Measurements from ENCODE around the gene RUNX2. TPM values are rescaled to one million over a fixed set of nuclear protein-coding genes. Genes with fewer than 3 reads are reported as not detected.

RUNX2 gene
- total RNA-seq, 6 experiments from 2014 or later, result 7.4 to 12.7 (median 10.8) TPM

DNA sequence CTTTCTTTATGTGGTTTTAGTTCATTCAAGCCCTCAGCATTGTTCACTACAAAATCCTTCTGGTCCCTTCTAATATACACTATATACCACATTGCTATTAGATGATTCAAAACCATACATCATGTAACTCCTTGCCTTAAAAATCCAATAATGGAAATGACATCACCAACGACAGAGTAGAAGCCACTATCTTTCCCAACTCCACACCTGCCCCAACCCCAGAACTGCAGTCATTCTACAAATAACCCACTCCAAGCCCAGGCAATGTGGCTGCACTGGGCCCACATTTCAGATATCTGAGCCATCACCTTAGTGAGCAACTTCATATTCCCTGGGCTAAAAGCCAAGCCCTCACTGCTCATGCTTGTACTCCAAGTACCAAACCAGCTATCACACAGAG is 22.6 kb upstream of the RUNX2 start:
- H3K27ac Mint-ChIP-seq, result no peak overlapping the region
- DNase-seq, result no peak
- H3K27me3 Mint-ChIP-seq (ENCODE audit: insufficient read depth), result no peaks in the 10 kb centered on the region
- H3K4me3 Mint-ChIP-seq, result no peak overlapping the region
- TF ChIP-seq, protein P1, sequence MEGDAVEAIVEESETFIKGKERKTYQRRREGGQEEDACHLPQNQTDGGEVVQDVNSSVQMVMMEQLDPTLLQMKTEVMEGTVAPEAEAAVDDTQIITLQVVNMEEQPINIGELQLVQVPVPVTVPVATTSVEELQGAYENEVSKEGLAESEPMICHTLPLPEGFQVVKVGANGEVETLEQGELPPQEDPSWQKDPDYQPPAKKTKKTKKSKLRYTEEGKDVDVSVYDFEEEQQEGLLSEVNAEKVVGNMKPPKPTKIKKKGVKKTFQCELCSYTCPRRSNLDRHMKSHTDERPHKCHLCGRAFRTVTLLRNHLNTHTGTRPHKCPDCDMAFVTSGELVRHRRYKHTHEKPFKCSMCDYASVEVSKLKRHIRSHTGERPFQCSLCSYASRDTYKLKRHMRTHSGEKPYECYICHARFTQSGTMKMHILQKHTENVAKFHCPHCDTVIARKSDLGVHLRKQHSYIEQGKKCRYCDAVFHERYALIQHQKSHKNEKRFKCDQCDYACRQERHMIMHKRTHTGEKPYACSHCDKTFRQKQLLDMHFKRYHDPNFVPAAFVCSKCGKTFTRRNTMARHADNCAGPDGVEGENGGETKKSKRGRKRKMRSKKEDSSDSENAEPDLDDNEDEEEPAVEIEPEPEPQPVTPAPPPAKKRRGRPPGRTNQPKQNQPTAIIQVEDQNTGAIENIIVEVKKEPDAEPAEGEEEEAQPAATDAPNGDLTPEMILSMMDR (IDR thresholded peaks at IDR 0.05), result no peak
- H3K9me3 Mint-ChIP-seq, result peaks cover 3% of the 10 kb centered on the region; the same call in 1 of the 2 replicates
- peaks cover 15% of the 10 kb centered on the region for H3K36me3 Mint-ChIP-seq (ENCODE audit: low read depth)
- H3K4me1 Mint-ChIP-seq (ENCODE audit: low read depth), result peaks cover 8% of the 10 kb centered on the region; the same call in 1 of the 2 replicates

DNA sequence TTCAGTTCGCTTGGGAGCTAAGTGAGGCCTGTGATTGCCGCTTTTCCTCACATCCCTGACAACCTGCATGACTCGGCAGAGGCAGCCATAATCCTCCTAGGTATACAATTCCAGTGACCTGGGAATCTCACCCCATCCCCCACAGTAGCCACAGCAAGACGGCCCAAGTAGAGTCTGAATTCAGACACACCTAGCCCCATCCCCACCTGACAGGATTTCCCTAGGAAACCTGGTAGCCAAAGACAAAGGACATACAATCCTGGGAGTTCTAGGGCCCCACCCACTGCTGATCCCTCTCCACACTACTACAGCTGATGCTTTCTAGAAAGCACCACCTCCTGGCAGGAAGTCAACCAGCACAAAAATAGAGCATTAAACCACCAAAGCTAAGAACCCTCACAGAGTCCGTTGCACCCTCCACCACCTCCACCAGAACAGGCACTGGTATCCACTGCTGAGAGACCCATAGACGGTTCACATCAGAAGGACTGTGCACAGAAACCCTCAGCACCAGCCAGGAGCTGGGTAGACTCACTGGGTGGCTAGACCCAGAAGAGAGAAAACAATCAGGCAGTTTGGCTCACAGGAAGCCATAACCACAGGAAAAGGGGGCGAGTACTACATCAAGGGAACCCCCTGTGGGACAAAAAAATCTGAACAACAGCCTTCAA is 17.9 kb upstream of the RUNX2 start:
- DNase-seq, result no peak
- Mint-ChIP-seq H3K27ac (no peak overlapping the region), H3K9me3 (peaks cover 3% of the 10 kb centered on the region; the same call in 1 of the 2 replicates), H3K4me3 (no peak overlapping the region), H3K27me3 (ENCODE audit: insufficient read depth) (no peaks in the 10 kb centered on the region), H3K4me1 (ENCODE audit: low read depth) (peaks cover 6% of the 10 kb centered on the region; the same call in 1 of the 2 replicates), H3K36me3 (ENCODE audit: low read depth) (peaks cover 15% of the 10 kb centered on the region)
- TF ChIP-seq, protein P1 (IDR thresholded peaks at IDR 0.05), result no peak

DNA sequence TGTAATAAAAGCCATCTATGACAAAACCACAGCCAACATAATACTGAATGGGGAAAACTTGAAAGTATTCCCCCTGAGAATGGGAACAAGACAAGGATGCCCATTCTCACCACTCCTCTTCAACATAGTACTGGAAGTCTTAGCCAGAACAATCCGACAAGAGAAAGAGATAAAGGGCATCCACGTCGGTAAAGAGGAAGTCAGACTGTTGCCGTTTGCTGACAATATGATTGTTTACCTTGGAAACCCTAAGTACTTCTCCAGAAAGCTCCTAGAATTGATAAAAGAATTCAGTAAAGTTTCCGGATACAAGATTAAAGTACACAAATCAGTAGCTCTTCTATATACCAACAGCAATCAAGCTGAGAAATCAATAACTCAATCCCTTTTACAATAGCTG is 14.0 kb upstream of the RUNX2 start:
- Mint-ChIP-seq H3K4me1 (ENCODE audit: low read depth) (no peaks in the 10 kb centered on the region), H3K4me3 (no peak overlapping the region), H3K36me3 (ENCODE audit: low read depth) (peaks cover 6% of the 10 kb centered on the region; the same call in 1 of the 2 replicates), H3K9me3 (no peaks in the 10 kb centered on the region), H3K27me3 (ENCODE audit: insufficient read depth) (no peaks in the 10 kb centered on the region), H3K27ac (no peak overlapping the region)
- DNase-seq, result no peak
- TF ChIP-seq, protein P1 (IDR thresholded peaks at IDR 0.05), result no peak

DNA sequence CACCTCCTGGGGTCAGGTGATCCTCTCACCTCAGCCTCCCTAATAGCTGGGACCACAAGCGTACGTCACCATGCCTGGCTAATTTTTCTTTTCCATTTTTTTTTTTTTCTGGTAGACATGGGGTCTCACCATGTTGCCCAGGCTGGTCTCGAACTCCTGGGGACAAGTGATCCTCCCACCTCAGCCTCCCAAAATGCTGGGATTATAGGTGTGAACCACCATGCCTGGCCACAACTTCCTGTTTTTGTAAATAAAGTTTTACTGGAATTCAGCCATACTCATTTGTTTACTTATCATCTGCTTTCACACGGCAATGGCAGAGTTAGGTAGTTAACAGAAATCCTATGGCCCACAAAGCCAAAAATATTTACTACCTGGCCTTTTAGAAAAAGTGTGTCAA is 7.8 kb upstream of the RUNX2 start:
- H3K4me3 Mint-ChIP-seq, result no peak overlapping the region
- no peaks in the 10 kb centered on the region for H3K4me1 Mint-ChIP-seq (ENCODE audit: low read depth)
- H3K27me3 Mint-ChIP-seq (ENCODE audit: insufficient read depth), result no peaks in the 10 kb centered on the region
- peaks cover 6% of the 10 kb centered on the region; the same call in 1 of the 2 replicates for H3K36me3 Mint-ChIP-seq (ENCODE audit: low read depth)
- no peak for DNase-seq
- no peak overlapping the region for H3K27ac Mint-ChIP-seq
- no peaks in the 10 kb centered on the region for H3K9me3 Mint-ChIP-seq
- TF ChIP-seq, protein P1 (IDR thresholded peaks at IDR 0.05), result no peak

DNA sequence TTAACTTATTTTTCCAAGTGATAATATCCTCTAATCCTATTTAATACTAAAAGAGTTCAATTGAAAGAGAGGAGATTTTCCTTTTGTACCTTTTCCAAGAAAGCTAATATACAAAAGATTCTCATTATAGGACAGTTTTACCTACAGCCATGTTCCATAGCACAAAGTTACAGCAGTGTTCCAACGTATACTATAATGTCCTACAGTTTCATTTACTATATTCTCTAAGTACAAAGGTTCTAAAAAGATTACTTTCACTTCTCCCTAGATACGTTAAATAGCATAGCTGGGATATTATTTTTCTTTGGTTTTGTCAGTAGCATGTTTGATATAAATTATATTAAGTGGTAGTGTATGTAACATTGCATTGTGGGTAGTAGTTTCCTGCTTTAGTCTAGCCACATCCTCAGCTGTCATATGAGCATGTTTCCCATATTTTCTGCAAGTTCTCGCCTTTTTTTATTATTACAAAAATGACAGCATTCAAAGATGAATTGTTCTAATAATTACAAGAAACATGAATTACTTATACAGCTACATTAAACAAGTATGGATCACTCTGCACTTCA is 4.4 kb upstream of the RUNX2 start:
- Mint-ChIP-seq H3K36me3 (ENCODE audit: low read depth) (no peaks in the 10 kb centered on the region), H3K27me3 (ENCODE audit: insufficient read depth) (no peaks in the 10 kb centered on the region), H3K9me3 (no peaks in the 10 kb centered on the region), H3K27ac (no peak overlapping the region), H3K4me3 (no peak overlapping the region), H3K4me1 (ENCODE audit: low read depth) (peaks cover 15% of the 10 kb centered on the region)
- TF ChIP-seq, protein P1 (IDR thresholded peaks at IDR 0.05), result no peak
- no peak for DNase-seq

Data from HFFc6 (cell line).